Nephron (organoid): Measurements from ENCODE around the gene ERAP2.
A peak's percentile ranks its signal among the peaks of the same experiment; 100 is the strongest.
"Not testable (repeated sequence)": the region's sequence is repeated elsewhere in the genome, so short reads cannot be mapped to it uniquely, and the experiment has no call there.

Source experiments
- H3K27ac Mint-ChIP-seq, 3 experiments: 2 replicates each; pipeline ENCODE4 v1.8.0; 2020; ENCODE audit warnings: mixed read lengths in 3 of 3, mild to moderate bottlenecking in 2 of 3, moderate library complexity in 1 of 3
- H3K27me3 Mint-ChIP-seq: 2 replicates; pipeline ENCODE4 v1.8.0; 2021; ENCODE audit warnings: low read depth, mild to moderate bottlenecking, moderate library complexity, mixed read lengths
- H3K36me3 Mint-ChIP-seq: 2 replicates; pipeline ENCODE4 v1.8.0; 2020; ENCODE audit warnings: low read depth, mixed read lengths
- H3K4me1 Mint-ChIP-seq: 2 replicates; pipeline ENCODE4 v1.8.0; 2020; ENCODE audit warnings: mixed read lengths
- H3K4me3 Mint-ChIP-seq, 3 experiments: 2 replicates each; pipeline ENCODE4 v1.8.0; 2020; ENCODE audit warnings: mild to moderate bottlenecking in 3 of 3, mixed read lengths in 3 of 3, moderate library complexity in 2 of 3
- H3K9me3 Mint-ChIP-seq: 2 replicates; pipeline ENCODE4 v1.8.0; 2020; ENCODE audit warnings: mixed read lengths
- TF ChIP-seq, protein P1 (sequence below), 3 experiments: fragments of 200-600 bp; sonication (generic); IDR thresholded peaks; one replicate each; pipeline ENCODE4 v1.5.0; 2021; ENCODE audit warnings: antibody characterized with exemption in 3 of 3; ENCODE audit not compliant: unreplicated experiment in 3 of 3

Gene ERAP2

DNA sequence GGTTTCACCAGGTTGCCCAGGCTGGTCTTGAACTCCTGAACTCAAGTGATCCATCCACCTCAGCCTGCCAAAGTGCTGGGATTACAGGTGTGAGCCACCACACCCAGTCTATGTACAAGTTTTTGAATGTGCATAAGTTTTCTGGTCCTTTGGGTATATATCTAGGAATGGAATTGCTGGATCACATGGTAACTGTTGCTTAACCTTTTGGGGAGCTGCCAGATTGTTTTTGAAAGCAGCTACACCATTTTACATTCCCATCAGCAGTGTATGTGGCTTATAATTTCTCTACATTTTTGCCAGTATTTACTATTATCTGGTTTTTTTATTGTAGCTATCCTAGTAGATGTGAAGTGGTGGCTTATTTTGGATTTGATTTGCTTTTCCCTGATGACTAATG, 50.7 kb downstream of the ERAP2 start:
- no peak overlapping the region for H3K4me3 Mint-ChIP-seq
- no peak overlapping the region for H3K27ac Mint-ChIP-seq
- no peaks in the 10 kb centered on the region for H3K36me3 Mint-ChIP-seq
- H3K27me3 Mint-ChIP-seq = no peaks in the 10 kb centered on the region
- no peaks in the 10 kb centered on the region for H3K9me3 Mint-ChIP-seq
- TF ChIP-seq, protein P1, sequence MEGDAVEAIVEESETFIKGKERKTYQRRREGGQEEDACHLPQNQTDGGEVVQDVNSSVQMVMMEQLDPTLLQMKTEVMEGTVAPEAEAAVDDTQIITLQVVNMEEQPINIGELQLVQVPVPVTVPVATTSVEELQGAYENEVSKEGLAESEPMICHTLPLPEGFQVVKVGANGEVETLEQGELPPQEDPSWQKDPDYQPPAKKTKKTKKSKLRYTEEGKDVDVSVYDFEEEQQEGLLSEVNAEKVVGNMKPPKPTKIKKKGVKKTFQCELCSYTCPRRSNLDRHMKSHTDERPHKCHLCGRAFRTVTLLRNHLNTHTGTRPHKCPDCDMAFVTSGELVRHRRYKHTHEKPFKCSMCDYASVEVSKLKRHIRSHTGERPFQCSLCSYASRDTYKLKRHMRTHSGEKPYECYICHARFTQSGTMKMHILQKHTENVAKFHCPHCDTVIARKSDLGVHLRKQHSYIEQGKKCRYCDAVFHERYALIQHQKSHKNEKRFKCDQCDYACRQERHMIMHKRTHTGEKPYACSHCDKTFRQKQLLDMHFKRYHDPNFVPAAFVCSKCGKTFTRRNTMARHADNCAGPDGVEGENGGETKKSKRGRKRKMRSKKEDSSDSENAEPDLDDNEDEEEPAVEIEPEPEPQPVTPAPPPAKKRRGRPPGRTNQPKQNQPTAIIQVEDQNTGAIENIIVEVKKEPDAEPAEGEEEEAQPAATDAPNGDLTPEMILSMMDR (IDR thresholded peaks at IDR 0.05; ENCODE audit: unreplicated experiment in 3 of 3) = no peak
- peaks cover 22% of the 10 kb centered on the region for H3K4me1 Mint-ChIP-seq

GRCh38 chr5:96928931-96929708, 52.8 kb downstream of the ERAP2 start:
- no peaks in the 10 kb centered on the region for H3K9me3 Mint-ChIP-seq
- no peaks in the 10 kb centered on the region for H3K36me3 Mint-ChIP-seq
- H3K4me1 Mint-ChIP-seq = peaks cover 30% of the 10 kb centered on the region
- no peaks in the 10 kb centered on the region for H3K27me3 Mint-ChIP-seq
- H3K27ac Mint-ChIP-seq = no peak overlapping the region
- H3K4me3 Mint-ChIP-seq = no peak overlapping the region
- TF ChIP-seq, protein P1 (IDR thresholded peaks at IDR 0.05; ENCODE audit: unreplicated experiment in 3 of 3) = no peak

- H3K9me3 Mint-ChIP-seq = no peaks in the 10 kb centered on the region
- H3K36me3 Mint-ChIP-seq = no peaks in the 10 kb centered on the region
- TF ChIP-seq, protein P1 (IDR thresholded peaks at IDR 0.05; ENCODE audit: unreplicated experiment in 3 of 3) = no peak
- peaks cover 29% of the 10 kb centered on the region for H3K4me1 Mint-ChIP-seq
- no peak overlapping the region for H3K27ac Mint-ChIP-seq
- no peak overlapping the region for H3K4me3 Mint-ChIP-seq
- H3K27me3 Mint-ChIP-seq = no peaks in the 10 kb centered on the region
These were observed 53.8 kb downstream of the ERAP2 start for GRCh38 chr5:96930058-96930457.

DNA sequence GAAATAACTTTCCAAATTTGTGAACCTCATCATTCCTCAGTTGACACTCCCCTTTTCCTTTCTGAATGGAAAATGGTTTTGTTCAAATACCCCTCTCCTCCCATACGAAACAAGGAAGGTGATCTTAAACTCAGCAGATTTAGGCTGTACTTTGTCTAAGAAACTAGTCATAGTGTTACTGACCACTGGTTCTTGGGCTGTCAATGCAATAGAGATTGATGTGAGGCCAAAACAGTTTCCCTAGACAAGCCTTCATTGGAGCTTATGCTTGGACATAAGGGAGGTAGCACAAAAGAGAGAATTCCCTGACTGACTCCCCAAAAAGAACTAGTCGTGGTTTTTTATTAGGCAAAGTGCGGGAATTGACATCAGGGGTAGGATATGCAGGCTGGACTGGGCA, 54.3 kb downstream of the ERAP2 start:
- no peak overlapping the region for H3K27ac Mint-ChIP-seq
- TF ChIP-seq, protein P1 (IDR thresholded peaks at IDR 0.05; ENCODE audit: unreplicated experiment in 3 of 3) = no peak
- H3K4me1 Mint-ChIP-seq = peaks cover 29% of the 10 kb centered on the region
- H3K9me3 Mint-ChIP-seq = no peaks in the 10 kb centered on the region
- H3K4me3 Mint-ChIP-seq = no peak overlapping the region
- no peaks in the 10 kb centered on the region for H3K27me3 Mint-ChIP-seq
- no peaks in the 10 kb centered on the region for H3K36me3 Mint-ChIP-seq

- H3K4me3 Mint-ChIP-seq, H3K27ac Mint-ChIP-seq, H3K27me3 Mint-ChIP-seq, H3K36me3 Mint-ChIP-seq, H3K9me3 Mint-ChIP-seq: not testable (repeated sequence)
- H3K4me1 Mint-ChIP-seq = peaks cover 29% of the 10 kb centered on the region
These were observed 54.7 kb downstream of the ERAP2 start for GRCh38 chr5:96931037-96931436.

GRCh38 chr5:96931605-96932004, 55.3 kb downstream of the ERAP2 start:
- TF ChIP-seq, protein P1 (IDR thresholded peaks at IDR 0.05; ENCODE audit: unreplicated experiment in 3 of 3) = no peak
- Mint-ChIP-seq H3K9me3 (no peaks in the 10 kb centered on the region), H3K36me3 (no peaks in the 10 kb centered on the region), H3K4me1 (peaks cover 29% of the 10 kb centered on the region), H3K27ac (peak overlapping the region in 1 of 3 experiments; percentile 40), H3K4me3 (peak overlapping the region; percentile 13 to 59 (median 30)), H3K27me3 (no peaks in the 10 kb centered on the region)
